GM23338 (cell line): Measurements from ENCODE around the gene ACVRL1. TPM values are rescaled to one million over a fixed set of nuclear protein-coding genes. Genes with fewer than 3 reads are reported as not detected.

Experiments
- CTCF ChIP-seq, 2 experiments: fragments of 200-600 bp in 1 of 2; sonication (generic) in 1 of 2; conservative IDR thresholded peaks; 2 replicates each; pipeline versions ENCODE4 v1.5.1 to v1.6.1; 2016 to 2017; ENCODE audit warnings: antibody characterized with exemption in 2 of 2, low read depth in 2 of 2, mild to moderate bottlenecking in 2 of 2, moderate library complexity in 1 of 2
- EZH2 ChIP-seq: fragments of 200-600 bp; sonication (generic); IDR thresholded peaks from one replicate; pipeline ENCODE4 v1.8.0; 2017; ENCODE audit warnings: antibody characterized with exemption, mild to moderate bottlenecking, low read depth; ENCODE audit not compliant: unreplicated experiment
- EZH2phosphoT487 ChIP-seq: fragments of 200-600 bp; sonication (generic); IDR thresholded peaks from one replicate; pipeline ENCODE4 v1.8.1; 2018; ENCODE audit warnings: antibody characterized with exemption; ENCODE audit not compliant: unreplicated experiment
- NANOG ChIP-seq: IDR thresholded peaks from 2 replicates; pipeline ENCODE4 v1.6.1; 2016; ENCODE audit warnings: antibody characterized with exemption, borderline replicate concordance
- REST ChIP-seq: IDR thresholded peaks from one replicate; pipeline ENCODE4 v1.6.1; 2018; ENCODE audit warnings: antibody characterized with exemption; ENCODE audit not compliant: unreplicated experiment
- polyA plus RNA-seq: library from polyadenylated mRNA; unstranded; fragments of >200 nt; fragmentation: Nextera tagmentation; extraction: Ambion mirVana; gene quantifications from 2 replicates; pipeline ENCODE4 v1.2.1, GENCODE V29; 2016
- total RNA-seq: library from RNA; depleted of rRNA; stranded (reverse); fragments of >200 nt; shearing (Covaris generic); gene quantifications from 2 replicates; pipeline ENCODE4 v1.2.3, GENCODE V29; 2014
- TF ChIP-seq, protein P1 (sequence below): fragments of 250-450 bp; sonication (Bioruptor Pico); IDR thresholded peaks from 2 replicates; pipeline ENCODE4 v1.5.0; 2020; ENCODE audit warnings: mild to moderate bottlenecking, moderate library complexity

Gene ACVRL1
- total and polyA plus RNA-seq, 2 experiments from 2014 or later: 0.28 TPM; not detected in 1

GRCh38 chr12:51915003-51915625 is 7.8 kb downstream of the ACVRL1 start (continued):
- TF ChIP-seq, protein P1, sequence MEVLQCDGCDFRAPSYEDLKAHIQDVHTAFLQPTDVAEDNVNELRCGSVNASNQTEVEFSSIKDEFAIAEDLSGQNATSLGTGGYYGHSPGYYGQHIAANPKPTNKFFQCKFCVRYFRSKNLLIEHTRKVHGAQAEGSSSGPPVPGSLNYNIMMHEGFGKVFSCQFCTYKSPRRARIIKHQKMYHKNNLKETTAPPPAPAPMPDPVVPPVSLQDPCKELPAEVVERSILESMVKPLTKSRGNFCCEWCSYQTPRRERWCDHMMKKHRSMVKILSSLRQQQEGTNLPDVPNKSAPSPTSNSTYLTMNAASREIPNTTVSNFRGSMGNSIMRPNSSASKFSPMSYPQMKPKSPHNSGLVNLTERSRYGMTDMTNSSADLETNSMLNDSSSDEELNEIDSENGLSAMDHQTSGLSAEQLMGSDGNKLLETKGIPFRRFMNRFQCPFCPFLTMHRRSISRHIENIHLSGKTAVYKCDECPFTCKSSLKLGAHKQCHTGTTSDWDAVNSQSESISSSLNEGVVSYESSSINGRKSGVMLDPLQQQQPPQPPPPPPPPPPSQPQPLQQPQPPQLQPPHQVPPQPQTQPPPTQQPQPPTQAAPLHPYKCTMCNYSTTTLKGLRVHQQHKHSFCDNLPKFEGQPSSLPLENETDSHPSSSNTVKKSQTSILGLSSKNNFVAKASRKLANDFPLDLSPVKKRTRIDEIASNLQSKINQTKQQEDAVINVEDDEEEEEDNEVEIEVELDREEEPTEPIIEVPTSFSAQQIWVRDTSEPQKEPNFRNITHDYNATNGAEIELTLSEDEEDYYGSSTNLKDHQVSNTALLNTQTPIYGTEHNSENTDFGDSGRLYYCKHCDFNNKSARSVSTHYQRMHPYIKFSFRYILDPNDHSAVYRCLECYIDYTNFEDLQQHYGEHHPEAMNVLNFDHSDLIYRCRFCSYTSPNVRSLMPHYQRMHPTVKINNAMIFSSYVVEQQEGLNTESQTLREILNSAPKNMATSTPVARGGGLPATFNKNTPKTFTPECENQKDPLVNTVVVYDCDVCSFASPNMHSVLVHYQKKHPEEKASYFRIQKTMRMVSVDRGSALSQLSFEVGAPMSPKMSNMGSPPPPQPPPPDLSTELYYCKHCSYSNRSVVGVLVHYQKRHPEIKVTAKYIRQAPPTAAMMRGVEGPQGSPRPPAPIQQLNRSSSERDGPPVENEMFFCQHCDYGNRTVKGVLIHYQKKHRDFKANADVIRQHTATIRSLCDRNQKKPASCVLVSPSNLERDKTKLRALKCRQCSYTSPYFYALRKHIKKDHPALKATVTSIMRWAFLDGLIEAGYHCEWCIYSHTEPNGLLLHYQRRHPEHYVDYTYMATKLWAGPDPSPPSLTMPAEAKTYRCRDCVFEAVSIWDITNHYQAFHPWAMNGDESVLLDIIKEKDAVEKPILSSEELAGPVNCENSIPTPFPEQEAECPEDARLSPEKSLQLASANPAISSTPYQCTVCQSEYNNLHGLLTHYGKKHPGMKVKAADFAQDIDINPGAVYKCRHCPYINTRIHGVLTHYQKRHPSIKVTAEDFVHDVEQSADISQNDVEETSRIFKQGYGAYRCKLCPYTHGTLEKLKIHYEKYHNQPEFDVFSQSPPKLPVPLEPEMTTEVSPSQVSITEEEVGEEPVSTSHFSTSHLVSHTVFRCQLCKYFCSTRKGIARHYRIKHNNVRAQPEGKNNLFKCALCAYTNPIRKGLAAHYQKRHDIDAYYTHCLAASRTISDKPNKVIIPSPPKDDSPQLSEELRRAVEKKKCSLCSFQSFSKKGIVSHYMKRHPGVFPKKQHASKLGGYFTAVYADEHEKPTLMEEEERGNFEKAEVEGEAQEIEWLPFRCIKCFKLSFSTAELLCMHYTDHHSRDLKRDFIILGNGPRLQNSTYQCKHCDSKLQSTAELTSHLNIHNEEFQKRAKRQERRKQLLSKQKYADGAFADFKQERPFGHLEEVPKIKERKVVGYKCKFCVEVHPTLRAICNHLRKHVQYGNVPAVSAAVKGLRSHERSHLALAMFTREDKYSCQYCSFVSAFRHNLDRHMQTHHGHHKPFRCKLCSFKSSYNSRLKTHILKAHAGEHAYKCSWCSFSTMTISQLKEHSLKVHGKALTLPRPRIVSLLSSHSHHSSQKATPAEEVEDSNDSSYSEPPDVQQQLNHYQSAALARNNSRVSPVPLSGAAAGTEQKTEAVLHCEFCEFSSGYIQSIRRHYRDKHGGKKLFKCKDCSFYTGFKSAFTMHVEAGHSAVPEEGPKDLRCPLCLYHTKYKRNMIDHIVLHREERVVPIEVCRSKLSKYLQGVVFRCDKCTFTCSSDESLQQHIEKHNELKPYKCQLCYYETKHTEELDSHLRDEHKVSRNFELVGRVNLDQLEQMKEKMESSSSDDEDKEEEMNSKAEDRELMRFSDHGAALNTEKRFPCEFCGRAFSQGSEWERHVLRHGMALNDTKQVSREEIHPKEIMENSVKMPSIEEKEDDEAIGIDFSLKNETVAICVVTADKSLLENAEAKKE (CRISPR knock-in tag): no peak
- TF ChIP-seq REST (no peak), CTCF (conservative IDR thresholded peaks at IDR 0.05; ENCODE audit: low read depth in 2 of 2) (no peak), EZH2 (no peak), NANOG (no peak), EZH2phosphoT487 (no peak)
